GM19023 (cell line): ENCODE results near the gene PRRX2.
A peak's percentile ranks its signal among the peaks of the same experiment; 100 is the strongest.
"Not testable (repeated sequence)": the region's sequence is repeated elsewhere in the genome, so short reads cannot be mapped to it uniquely, and the experiment has no call there.

Source experiments
- ATAC-seq: cut with Tn5 transposase; IDR thresholded peaks from one replicate; pipeline ENCODE4 v1.9.1; 2021; ENCODE audit warnings: mild to moderate bottlenecking, moderate library complexity; ENCODE audit not compliant: unreplicated experiment

The PRRX2 gene

DNA sequence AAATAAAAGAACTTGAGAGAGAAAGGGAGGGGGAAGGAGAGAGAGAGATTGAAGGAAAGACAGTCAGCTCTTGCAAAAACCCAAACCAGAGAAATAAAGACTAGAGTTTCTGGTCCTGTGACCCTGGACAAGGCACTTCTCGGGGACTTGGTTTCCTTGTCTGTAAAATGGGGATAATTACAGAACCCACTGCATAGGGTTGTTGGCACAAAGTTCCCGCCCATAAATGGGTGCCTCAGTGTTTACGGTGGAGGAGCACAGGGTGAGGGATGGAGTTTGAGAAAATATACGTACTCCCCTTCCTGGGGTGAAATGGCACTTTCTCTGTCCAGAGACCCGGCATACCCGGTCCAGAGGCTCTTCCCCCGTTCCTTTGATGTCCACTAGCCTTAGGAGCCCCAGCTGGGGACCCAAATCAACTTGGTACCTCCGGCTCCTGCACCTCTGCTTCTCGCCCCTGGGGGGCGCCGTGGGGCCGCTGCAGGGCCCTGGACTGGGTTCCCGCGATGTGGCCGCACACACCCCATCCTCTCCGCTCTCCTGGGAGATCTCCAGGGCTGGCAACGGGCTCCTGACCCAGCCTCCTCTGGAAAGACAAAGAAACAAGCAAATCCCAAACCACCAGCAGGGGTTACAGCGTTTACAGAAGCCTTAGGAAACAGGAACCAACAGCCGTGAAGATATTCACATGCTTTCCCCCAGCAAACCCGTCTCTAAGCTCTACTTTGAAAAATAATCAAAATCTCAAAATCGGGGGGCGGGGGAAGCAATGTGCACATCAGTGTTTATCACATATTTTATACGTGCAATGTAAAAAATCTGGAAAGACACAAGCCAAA lies 61.1 kb downstream of the PRRX2 start:
- no peak for ATAC-seq

DNA sequence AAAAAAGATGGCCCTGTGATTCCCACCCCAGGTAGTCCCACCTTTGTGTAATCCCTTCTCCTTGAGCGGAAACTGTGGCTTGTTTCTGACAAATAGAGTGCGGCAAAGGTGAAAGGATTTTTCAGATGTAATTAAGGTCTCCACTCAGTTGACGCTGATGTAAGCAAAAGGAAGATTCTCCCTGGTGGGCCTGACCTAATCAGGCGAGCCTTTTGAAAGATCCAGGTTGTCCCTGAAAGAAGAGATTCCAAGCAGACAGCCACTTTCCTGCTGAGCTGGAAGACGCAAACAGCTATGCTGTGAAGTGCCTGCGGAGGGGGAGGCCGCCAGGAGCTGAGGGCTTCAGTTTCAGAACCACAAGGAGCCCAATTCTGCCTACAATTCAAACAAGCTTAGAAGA lies 63.3 kb downstream of the PRRX2 start:
- ATAC-seq = no peak

DNA sequence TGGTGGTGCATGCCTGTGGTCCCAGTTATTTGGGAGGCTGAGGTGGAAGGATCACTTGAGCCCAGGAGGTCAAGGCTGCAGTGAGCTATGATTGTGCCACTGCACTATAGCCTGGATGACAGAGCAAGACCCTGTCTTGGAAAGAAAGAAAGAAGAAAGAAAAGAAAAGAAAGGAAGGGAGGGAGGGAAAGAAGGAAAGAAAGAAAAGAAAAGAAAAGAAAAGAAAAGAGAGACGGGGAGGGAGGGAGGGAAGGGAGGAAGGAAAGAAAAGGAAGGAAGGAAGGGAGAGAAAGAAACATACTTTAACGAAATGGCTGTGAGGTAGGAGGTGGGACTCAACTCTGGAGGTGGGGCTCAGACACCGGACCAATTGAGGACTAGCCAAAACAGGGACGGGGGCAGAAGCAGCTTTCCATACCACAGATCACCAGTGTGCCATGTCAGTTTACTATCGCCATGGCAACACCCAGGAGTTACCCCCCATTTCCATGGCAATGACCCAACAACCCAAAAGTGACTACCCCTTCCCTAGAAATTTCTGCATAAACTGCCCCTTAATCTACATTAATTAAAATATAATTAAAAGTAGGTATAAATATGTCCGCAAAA lies 66.1 kb downstream of the PRRX2 start:
- ATAC-seq = no peak

DNA sequence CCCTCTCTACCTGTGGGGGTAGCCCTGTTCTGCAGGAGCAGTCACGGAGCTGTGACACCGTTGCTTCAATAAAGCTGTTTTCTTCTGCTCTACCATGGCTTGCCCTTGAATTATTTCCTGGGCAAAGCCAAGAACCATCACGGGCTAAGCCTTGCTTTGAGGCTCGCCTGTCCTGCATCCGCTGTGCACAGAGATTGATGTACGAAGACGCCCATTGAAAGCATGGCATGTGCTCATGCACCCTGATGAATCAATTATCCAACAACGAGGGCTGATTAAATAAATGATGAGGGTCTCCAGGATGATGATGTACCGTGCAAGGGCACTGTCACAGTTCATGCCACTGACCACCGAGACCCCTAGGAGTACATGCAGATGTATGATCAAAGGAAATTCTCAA lies 66.7 kb downstream of the PRRX2 start:
- ATAC-seq = no peak

- no peak for ATAC-seq
Observed at GRCh38 chr9:129732946-129733631, 67.6 kb downstream of the PRRX2 start.

GRCh38 chr9:129733632-129733953 lies 68.1 kb downstream of the PRRX2 start:
- ATAC-seq = no peak

- ATAC-seq = no peak
Observed at GRCh38 chr9:129735546-129735945, 70.1 kb downstream of the PRRX2 start.

- no peak for ATAC-seq
Observed at GRCh38 chr9:129736334-129736733, 70.9 kb downstream of the PRRX2 start.

GRCh38 chr9:129737479-129738274 lies 72.2 kb downstream of the PRRX2 start:
- peak; percentile 71 for ATAC-seq

- ATAC-seq = no peak
Observed at GRCh38 chr9:129739432-129739831, 74.0 kb downstream of the PRRX2 start.

- no peak for ATAC-seq
Observed at GRCh38 chr9:129740174-129740573, 74.7 kb downstream of the PRRX2 start.

GRCh38 chr9:129740666-129741464 lies 75.4 kb downstream of the PRRX2 start:
- no peak for ATAC-seq

DNA sequence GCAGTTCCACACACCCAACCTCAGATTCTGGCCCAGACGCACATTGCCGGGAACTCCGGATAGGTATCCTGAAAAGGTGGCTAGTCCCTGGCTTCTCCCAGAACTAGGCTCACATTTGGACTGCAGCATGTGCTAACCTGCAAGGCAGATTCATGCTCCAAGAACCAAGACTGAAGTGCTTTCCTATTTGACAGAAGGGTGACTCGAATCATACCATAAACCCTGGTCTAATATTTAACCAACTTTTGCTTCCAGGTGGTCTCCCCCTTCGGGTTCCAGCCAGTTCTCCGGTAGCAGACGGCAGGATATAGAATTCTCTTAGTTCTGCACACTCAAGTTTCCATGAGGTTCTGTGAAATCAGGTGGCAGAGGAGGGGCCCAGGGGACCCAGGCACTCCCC lies 79.8 kb downstream of the PRRX2 start:
- ATAC-seq = no peak

GRCh38 chr9:129746092-129746777 lies 80.8 kb downstream of the PRRX2 start:
- ATAC-seq = no peak

- no peak for ATAC-seq
Observed at GRCh38 chr9:129748249-129748648, 82.8 kb downstream of the PRRX2 start.

- not testable (repeated sequence) for ATAC-seq
Observed at GRCh38 chr9:129749052-129749451, 83.6 kb downstream of the PRRX2 start.

DNA sequence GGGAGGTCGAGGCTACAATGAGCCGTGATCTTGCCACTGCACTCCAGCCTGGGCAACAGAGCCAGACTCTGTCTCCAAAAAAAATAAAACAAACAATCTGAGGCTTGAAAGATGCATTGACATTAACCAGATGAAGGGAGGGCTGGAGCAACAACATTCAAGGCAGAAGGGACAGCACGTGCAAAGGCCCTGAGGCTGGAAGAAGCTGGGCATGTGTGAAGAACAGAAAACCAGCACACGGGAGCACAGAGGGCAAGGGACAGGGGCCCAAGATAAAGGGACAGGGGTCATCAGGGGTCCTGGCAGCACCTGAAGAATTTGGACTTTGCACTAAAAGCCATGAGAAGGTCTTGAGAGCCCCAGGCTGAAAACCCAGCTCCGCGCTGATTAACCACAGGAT lies 84.1 kb downstream of the PRRX2 start:
- no peak for ATAC-seq

DNA sequence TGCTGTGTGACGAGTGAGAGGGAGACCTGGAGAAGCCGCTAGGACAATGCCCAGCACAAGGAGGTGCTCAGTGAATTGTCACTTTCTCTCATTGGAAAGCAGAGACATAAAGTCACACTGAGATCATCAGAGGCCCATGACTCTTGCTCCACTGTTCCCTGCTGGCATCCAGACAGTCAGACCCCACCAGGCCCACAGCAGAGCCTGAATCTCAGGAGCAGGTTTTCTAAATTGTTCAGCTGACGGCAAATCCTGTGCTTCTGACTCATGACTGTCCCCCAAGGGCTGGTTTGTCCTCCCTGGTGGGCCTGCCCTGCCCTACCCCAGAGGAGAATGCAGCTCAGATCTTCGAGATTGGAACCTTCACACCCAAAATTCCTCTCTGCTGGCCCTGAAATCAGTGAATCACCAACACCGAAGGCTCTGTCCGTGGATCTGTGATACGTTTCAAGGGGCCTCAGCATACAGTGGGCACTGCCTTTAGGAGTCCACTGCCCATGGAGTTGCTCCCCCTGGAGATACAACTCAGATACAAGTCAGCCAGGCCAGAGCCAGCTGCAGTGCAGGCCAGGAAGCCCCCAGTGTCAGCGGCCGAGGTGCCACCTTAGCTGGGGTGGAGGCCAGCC lies 84.7 kb downstream of the PRRX2 start:
- no peak for ATAC-seq
